Stimulated activated naive CD8-positive, alpha-beta T cell treated with anti-CD3 and anti-CD28 coated beads, Interleukin-15, Interleukin-2, amounts not matched to agents 100 ng/mL and 50 ng/mL, for 24 hours (primary cell): ENCODE results near the gene PEX7.
A peak's percentile ranks its signal among the peaks of the same experiment; 100 is the strongest.
"Not testable (repeated sequence)": the region's sequence is repeated elsewhere in the genome, so short reads cannot be mapped to it uniquely, and the experiment has no call there.

ENCODE experiments used
- H3K27ac Mint-ChIP-seq: one replicate; pipeline ENCODE4 v1.8.0; 2021; ENCODE audit warnings: mild to moderate bottlenecking, mixed read lengths
- H3K27me3 Mint-ChIP-seq: one replicate; pipeline ENCODE4 v1.8.0; 2021; ENCODE audit warnings: mixed read lengths
- H3K36me3 Mint-ChIP-seq: one replicate; pipeline ENCODE4 v1.8.0; 2021; ENCODE audit warnings: low read depth, mixed read lengths
- H3K4me1 Mint-ChIP-seq: one replicate; pipeline ENCODE4 v1.8.0; 2021; ENCODE audit warnings: low read depth, mixed read lengths
- H3K4me3 Mint-ChIP-seq: one replicate; pipeline ENCODE4 v1.8.0; 2021; ENCODE audit warnings: mild to moderate bottlenecking, mixed read lengths
- H3K9me3 Mint-ChIP-seq: one replicate; pipeline ENCODE4 v1.8.0; 2021; ENCODE audit warnings: mixed read lengths

PEX7 gene

GRCh38 chr6:136923116-136923953 is 100.9 kb downstream of the PEX7 start:
- peak overlapping the region; percentile 68 for H3K4me3 Mint-ChIP-seq
- peaks cover 59% of the 10 kb centered on the region for H3K27me3 Mint-ChIP-seq
- H3K36me3 Mint-ChIP-seq = no peaks in the 10 kb centered on the region
- peaks cover 32% of the 10 kb centered on the region for H3K4me1 Mint-ChIP-seq
- no peak overlapping the region for H3K27ac Mint-ChIP-seq
- H3K9me3 Mint-ChIP-seq = no peaks in the 10 kb centered on the region

DNA sequence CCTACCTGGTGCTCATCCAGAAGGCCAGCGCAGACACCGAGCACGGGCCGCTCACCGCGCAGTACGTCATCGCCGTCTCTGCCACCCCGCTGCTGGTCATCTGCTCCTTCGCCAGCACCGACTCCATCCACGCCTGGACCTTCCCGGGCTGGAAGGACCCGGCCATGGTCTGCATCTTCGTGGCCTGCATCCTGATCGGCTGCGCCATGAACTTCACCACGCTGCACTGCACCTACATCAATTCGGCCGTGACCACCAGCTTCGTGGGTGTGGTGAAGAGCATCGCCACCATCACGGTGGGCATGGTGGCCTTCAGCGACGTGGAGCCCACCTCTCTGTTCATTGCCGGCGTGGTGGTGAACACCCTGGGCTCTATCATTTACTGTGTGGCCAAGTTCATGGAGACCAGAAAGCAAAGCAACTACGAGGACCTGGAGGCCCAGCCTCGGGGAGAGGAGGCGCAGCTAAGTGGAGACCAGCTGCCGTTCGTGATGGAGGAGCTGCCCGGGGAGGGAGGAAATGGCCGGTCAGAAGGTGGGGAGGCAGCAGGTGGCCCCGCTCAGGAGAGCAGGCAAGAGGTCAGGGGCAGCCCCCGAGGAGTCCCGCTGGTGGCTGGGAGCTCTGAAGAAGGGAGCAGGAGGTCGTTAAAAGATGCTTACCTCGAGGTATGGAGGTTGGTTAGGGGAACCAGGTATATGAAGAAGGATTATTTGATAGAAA is 101.7 kb downstream of the PEX7 start:
- Mint-ChIP-seq H3K27ac (no peak overlapping the region), H3K4me3 (peak overlapping the region; percentile 68), H3K27me3 (peaks cover 51% of the 10 kb centered on the region), H3K4me1 (peaks cover 32% of the 10 kb centered on the region), H3K9me3 (no peaks in the 10 kb centered on the region), H3K36me3 (no peaks in the 10 kb centered on the region)

GRCh38 chr6:136926383-136926782 is 104.0 kb downstream of the PEX7 start:
- Mint-ChIP-seq H3K4me1 (peaks cover 14% of the 10 kb centered on the region), H3K27me3 (peaks cover 44% of the 10 kb centered on the region), H3K4me3 (no peak overlapping the region), H3K9me3 (no peaks in the 10 kb centered on the region), H3K27ac (no peak overlapping the region), H3K36me3 (no peaks in the 10 kb centered on the region)

DNA sequence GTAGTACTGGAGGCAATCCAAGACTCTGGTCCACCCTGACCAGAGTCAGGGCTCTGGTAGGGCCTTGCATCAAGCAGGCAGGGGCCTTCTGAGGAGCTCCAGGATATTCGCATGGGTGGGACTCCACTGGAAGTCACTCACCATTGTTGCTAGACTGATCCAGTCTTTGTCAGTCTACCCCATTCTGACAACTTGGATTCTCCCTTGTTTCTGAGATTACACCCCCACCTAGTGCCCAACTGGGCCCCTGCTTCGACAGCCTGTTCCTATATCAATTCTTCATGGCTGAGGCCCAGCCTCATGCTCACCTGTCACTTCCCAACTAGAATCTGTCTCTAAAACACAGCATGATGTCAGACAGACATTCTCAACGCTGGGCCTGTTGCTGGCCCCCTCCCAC is 104.9 kb downstream of the PEX7 start:
- H3K27me3 Mint-ChIP-seq = peaks cover 44% of the 10 kb centered on the region
- H3K27ac Mint-ChIP-seq = no peak overlapping the region
- H3K9me3 Mint-ChIP-seq = no peaks in the 10 kb centered on the region

GRCh38 chr6:136930528-136930927 is 108.1 kb downstream of the PEX7 start:
- H3K4me3 Mint-ChIP-seq = no peak overlapping the region
- peaks cover 49% of the 10 kb centered on the region for H3K27me3 Mint-ChIP-seq
- H3K4me1 Mint-ChIP-seq = no peaks in the 10 kb centered on the region
- H3K27ac Mint-ChIP-seq = no peak overlapping the region
- H3K36me3 Mint-ChIP-seq = no peaks in the 10 kb centered on the region
- H3K9me3 Mint-ChIP-seq = no peaks in the 10 kb centered on the region

More for the DNA sequence above, 104.9 kb downstream of the PEX7 start:
- H3K4me1 Mint-ChIP-seq = peaks cover 13% of the 10 kb centered on the region
- H3K36me3 Mint-ChIP-seq = no peaks in the 10 kb centered on the region
- H3K4me3 Mint-ChIP-seq = no peak overlapping the region

DNA sequence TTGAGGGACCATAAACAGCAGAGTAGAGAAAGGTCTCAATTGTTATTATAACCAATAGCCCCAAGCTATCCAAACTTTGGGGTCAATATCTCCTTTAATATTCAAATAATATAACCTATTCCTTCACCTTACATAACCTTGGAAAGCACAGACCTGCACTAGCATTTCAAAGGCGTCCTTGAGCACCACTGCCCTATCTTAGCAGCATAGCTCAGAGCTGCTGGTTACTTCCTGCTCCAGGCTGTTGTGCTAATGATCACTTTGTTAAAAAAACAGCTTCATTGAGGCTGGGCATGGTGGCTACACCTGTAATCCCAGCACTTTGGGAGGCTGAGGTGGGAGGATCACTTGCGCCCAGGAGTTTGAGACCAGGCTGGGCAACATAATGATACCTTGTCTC is 110.2 kb downstream of the PEX7 start:
- Mint-ChIP-seq H3K36me3 (no peaks in the 10 kb centered on the region), H3K27ac (no peak overlapping the region), H3K4me1 (no peaks in the 10 kb centered on the region), H3K4me3 (no peak overlapping the region), H3K9me3 (no peaks in the 10 kb centered on the region), H3K27me3 (peaks cover 50% of the 10 kb centered on the region)

GRCh38 chr6:136945072-136945471 is 122.7 kb downstream of the PEX7 start:
- H3K4me1 Mint-ChIP-seq = peaks cover 6% of the 10 kb centered on the region
- no peak overlapping the region for H3K27ac Mint-ChIP-seq
- H3K36me3 Mint-ChIP-seq = no peaks in the 10 kb centered on the region
- peaks cover 26% of the 10 kb centered on the region for H3K27me3 Mint-ChIP-seq
- no peak overlapping the region for H3K4me3 Mint-ChIP-seq
- H3K9me3 Mint-ChIP-seq = peaks cover 13% of the 10 kb centered on the region

- Mint-ChIP-seq H3K27ac (no peak overlapping the region), H3K4me1 (peaks cover 6% of the 10 kb centered on the region), H3K9me3 (peaks cover 13% of the 10 kb centered on the region), H3K27me3 (peaks cover 26% of the 10 kb centered on the region), H3K4me3 (no peak overlapping the region), H3K36me3 (no peaks in the 10 kb centered on the region)
Measured at GRCh38 chr6:136945711-136946121, 123.3 kb downstream of the PEX7 start.

DNA sequence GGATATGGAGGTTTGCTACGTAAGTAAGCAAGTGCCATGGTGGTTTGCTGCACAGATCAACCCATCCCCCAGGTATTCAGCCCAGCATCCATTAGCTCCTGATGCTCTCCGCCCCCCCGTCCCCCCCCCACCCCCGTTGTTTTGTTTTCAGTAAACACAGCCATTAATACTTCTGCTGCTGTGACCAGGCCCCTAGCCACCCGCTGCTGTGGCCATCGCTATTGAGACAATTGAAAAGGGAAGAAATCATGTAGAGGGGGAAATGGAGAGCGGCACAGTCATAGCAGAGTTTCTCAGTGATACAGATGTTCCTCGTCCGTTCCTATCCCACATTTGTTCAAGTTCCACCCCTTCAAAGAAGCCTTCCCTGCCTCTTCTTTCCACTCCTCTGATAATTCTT is 124.6 kb downstream of the PEX7 start:
- H3K4me3 Mint-ChIP-seq = no peak overlapping the region
- H3K4me1 Mint-ChIP-seq = peaks cover 6% of the 10 kb centered on the region
- peaks cover 9% of the 10 kb centered on the region for H3K9me3 Mint-ChIP-seq
- H3K27ac Mint-ChIP-seq = no peak overlapping the region
- no peaks in the 10 kb centered on the region for H3K36me3 Mint-ChIP-seq
- H3K27me3 Mint-ChIP-seq = peaks cover 22% of the 10 kb centered on the region

DNA sequence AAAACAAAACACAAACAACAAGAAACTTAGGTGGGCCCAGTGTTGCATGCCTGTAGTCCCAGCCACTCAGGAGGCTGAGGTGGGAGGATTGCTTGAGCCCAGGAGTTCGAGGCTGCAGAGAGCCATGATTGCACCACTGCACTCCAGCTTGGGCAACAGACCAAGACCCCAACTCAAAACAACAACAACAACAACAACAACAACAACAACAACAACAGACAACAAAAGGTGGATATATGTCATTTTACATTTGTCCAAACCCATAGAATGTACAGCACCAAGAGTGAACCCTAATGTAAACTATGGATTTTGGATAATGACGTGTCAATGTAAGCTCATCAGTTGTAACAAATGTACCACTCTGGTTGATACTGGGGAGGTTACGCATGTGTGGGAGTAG is 127.6 kb downstream of the PEX7 start:
- not testable (repeated sequence) for H3K4me1 Mint-ChIP-seq, H3K4me3 Mint-ChIP-seq, H3K27ac Mint-ChIP-seq, H3K9me3 Mint-ChIP-seq, H3K36me3 Mint-ChIP-seq
- H3K27me3 Mint-ChIP-seq = peaks cover 13% of the 10 kb centered on the region

- Mint-ChIP-seq H3K4me3 (no peak overlapping the region), H3K4me1 (peaks cover 6% of the 10 kb centered on the region), H3K9me3 (no peaks in the 10 kb centered on the region), H3K27me3 (peaks cover 19% of the 10 kb centered on the region), H3K27ac (no peak overlapping the region), H3K36me3 (no peaks in the 10 kb centered on the region)
Measured at GRCh38 chr6:136950436-136951126, 128.2 kb downstream of the PEX7 start.

DNA sequence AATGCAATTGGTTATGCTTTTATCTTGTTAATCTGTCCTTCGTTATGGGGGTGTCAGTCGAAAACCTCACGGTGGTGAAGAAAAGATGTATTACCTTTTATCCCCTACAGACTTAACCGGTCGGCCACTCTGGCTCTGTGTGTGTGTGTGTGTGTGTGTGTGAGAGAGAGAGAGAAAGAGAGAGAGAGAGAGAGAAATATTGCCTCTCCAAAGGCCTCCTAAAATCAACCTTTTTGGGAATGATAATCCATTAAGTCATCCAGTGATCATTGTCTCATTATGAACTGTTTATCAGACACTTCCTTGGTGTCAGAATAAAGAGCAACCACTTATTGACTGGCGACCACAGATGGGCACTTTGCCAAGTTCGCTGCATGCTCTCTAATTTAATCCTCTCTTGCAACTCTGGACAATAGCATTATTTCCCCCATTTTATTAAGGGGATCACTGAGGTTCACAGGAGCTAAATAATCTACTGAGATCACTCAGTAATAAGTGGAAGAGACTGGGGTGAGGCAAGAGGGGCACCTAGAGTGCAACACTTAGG is 130.4 kb downstream of the PEX7 start:
- H3K27ac Mint-ChIP-seq = no peak overlapping the region
- peaks cover 19% of the 10 kb centered on the region for H3K27me3 Mint-ChIP-seq

DNA sequence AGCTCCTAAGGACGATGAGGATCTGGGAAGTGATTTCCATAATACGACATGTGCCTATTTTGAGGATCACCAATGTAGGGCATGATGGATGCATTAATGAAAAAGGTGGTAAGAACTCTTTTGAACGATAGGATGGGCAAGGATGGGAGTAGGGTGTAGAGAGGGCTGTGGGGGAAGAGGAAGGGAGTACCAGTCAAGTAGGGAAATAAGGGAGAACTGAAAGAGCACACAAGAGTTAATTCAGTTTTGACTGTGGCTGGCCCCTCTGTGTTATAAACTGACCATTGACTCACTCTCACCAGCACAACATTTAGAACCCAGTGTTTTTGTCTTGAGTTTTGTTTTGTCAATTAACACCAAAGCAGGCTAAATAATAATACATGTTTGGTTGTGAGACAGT is 132.7 kb downstream of the PEX7 start:
- peaks cover 8% of the 10 kb centered on the region for H3K4me1 Mint-ChIP-seq

More for the DNA sequence above, 130.4 kb downstream of the PEX7 start:
- no peaks in the 10 kb centered on the region for H3K36me3 Mint-ChIP-seq
- H3K9me3 Mint-ChIP-seq = no peaks in the 10 kb centered on the region
- peaks cover 8% of the 10 kb centered on the region for H3K4me1 Mint-ChIP-seq
- H3K4me3 Mint-ChIP-seq = no peak overlapping the region

GRCh38 chr6:136956590-136957544 is 134.5 kb downstream of the PEX7 start:
- Mint-ChIP-seq H3K4me3 (no peak overlapping the region), H3K4me1 (peaks cover 8% of the 10 kb centered on the region), H3K27ac (no peak overlapping the region), H3K27me3 (peaks cover 24% of the 10 kb centered on the region), H3K36me3 (no peaks in the 10 kb centered on the region), H3K9me3 (no peaks in the 10 kb centered on the region)

More for the DNA sequence above, 132.7 kb downstream of the PEX7 start:
- peaks cover 23% of the 10 kb centered on the region for H3K27me3 Mint-ChIP-seq
- H3K27ac Mint-ChIP-seq = no peak overlapping the region
- no peak overlapping the region for H3K4me3 Mint-ChIP-seq
- no peaks in the 10 kb centered on the region for H3K36me3 Mint-ChIP-seq
- no peaks in the 10 kb centered on the region for H3K9me3 Mint-ChIP-seq
